EH (cell line): ENCODE results near the gene PGAP1.

Experiments
- DNase-seq: peaks from one replicate; pipeline ENCODE4 v3.0.0-alpha.2; 2015; ENCODE audit warnings: low read depth

Gene PGAP1

DNA sequence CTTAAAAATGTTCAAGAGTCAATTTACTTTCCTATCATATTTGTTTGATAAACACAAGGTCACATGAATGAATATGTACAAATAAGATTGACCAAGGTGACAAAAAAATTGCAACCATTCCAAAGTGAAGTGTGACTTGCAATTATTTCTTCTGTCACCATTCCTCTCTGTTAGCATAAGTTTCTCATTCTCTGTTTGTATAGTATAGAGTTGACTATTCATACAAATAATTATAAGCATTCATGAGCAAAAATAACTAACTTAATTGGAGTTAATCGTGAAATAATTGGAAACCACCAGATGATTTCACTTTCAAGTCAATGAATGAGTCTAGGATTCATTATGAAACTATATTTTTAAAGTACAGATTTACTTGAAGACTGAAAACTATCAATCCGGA is 42.1 kb downstream of the PGAP1 start:
- no peak for DNase-seq

DNA sequence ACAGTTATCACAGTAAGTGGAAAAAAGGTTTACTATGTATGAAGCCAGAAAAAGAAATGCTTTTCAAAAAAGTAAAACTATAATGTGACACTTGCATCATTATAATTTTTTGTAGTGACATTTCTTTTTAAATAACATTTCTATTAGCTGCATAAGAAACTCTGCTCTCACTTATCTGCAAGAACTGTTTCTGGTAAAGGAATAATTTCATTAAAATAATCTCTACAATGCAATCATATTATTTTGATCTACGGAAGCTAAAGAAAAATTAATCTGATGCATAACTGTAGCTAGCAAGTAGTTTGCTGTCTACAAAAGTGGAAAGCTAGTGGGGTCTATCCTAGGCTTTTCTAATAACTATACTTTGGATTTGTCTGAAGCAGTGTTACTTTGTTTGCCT is 50.1 kb downstream of the PGAP1 start:
- no peak for DNase-seq

DNA sequence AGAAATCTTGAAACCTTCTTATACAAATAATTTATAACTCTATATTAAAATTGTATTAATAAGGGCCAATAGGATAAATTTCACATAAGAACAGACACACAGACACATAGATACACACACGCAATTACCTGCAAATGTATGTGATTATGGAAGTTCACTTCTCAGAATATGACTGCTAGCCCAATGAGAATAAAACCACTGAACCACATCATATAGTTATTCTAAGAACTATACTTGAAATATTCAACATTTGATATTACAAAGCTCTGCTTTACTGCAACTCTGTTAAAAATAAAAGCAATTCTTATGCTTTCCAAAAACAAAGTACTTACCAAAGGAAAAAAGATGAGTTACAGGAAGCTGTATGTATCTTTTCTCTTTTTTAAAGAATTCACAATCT is 51.1 kb downstream of the PGAP1 start:
- DNase-seq, result no peak

DNA sequence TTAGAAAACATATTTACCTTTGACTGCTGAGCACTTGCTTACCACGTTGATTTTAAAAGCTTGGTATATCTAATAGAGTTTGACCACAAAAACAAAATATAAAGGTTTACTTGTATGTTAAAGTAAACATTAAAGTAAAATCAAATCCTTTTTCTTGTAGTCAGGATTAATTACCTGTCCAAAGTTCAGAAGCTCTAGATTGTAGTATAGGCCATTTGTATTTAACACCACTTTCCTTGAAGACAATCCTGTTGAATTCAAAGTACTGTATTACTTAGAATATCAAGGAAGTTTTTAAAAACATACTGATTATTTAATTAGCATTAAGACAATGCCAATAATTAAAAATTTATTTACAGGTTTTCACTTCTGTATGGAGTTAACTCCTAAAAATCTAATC is 53.0 kb downstream of the PGAP1 start:
- no peak for DNase-seq

DNA sequence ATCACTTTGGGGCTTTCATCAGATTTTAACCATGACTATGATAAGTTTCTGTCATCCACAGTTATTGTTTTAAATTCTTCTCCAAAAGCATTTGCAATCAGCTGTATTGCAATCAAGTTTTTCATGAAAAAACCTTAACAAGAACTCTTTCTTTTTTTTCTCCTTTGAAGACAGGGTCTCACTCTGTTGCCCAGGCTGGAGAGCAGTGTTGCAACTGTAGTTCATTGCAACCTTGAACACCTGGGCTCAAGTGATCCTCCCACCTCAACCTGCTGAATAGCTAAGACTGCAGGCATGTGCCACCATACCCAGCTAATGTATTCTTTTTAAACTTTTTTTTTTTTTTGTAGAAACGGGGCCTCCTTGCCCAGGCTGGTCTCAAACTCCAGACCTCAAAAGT is 71.9 kb downstream of the PGAP1 start:
- DNase-seq, result no peak

DNA sequence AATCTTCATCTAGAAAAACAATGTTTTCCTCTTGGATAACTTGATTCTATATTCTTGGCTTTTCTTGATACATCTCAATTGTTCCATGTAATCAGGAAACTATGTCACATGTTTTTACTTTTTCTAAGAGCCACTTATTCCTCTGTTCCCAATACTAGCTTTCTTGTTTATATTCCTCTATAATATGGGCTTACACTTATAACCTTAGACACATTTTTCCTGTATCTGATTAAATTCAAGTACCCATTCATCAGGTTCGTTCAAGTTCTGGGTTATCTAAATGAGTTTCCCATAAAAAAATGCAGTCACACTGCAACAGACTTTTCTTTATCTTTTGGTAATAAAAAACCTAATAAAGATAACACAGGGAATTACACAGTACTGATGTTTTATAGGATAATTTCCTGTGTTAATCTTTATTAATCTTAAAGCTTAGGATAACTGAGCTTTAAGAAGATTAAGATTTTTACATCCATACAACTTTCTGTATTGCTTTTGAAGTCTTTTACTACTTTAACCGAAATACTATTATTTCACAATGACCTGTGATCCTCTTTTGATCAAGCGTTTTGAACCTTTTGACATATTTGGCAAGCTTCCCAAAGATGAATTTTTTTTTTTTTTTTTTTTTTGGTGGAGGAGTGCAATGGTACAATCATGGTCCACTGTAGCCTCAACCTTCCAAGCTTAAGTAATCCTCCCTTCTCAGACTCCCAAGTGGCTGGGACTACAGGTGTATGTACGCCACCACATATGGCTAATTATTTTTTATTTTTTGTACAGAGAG is 73.0 kb downstream of the PGAP1 start:
- DNase-seq, result peak; percentile 3

DNA sequence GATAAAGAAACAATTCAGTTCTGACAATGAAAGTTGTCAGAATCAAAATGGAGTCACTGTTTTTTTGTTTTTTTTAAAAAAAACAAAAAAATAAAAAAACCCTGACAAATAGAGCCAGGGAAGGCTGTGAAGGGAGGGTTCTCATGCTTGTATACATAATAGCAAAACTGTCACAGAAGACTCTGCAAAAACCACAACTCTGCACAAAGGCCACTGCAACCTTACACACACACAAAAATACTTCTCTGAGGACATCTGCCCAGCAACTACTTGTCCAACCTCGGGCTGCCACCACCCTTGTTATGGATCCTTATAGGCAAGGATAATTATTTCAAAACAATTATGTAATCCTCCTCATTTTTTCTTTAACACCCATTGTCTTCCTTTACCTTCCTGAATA is 75.4 kb downstream of the PGAP1 start:
- no peak for DNase-seq

DNA sequence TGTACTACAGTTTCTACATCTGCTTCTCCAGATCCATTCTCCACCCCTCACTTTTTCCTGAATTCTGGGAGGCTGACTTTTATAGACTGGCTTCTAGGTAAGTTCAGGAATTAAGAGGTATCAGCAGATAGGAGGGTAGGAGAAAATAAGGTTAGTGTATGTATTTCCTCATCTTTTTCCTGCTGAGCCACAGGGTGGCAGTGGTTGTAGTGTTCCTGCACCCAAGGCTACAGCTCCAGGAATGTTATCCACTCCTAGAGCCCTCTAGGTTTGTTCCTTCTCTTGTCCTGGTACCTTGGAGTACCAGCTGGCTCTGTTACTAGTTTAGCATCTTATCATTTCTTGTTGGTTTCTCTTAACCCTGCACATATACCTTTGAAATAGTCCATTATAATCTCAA is 76.6 kb downstream of the PGAP1 start:
- DNase-seq, result peak; percentile 58

DNA sequence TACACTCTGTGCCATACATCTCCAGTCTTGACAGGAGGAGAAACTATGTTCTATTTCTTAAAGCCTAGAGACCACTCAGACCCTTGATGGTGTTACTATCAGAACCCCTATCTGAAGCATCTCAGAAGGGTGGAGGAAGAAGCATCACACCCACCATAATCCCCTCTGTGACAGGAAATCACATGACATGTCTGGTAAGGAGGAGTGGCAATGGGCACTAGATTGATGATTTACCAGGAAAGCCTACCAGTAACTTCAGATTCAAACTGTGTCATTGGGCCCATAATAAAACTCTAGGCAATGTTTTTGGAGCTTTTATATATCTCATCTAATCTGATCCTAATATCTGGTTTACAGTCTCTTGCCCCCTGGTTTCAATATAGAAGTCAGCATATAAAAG is 80.2 kb downstream of the PGAP1 start:
- DNase-seq, result no peak

DNA sequence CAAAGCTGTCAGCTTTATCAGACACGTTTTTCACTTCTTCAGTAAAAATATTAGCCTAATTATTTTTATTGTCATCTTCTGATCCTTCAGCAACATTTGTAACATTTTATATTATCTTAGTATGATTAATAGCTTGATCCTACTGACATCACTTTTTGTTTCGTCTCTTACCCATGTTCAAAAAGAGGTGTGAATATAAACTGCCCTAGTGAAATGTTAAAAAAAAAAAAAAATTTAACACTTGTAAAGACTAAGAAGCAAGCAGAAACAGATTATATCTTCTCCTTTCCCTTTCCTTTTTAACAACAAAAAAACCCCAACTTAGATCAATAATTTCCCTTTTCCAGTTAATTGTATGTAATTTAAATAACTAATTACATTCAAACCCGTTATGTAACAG is 81.1 kb downstream of the PGAP1 start:
- no peak for DNase-seq

DNA sequence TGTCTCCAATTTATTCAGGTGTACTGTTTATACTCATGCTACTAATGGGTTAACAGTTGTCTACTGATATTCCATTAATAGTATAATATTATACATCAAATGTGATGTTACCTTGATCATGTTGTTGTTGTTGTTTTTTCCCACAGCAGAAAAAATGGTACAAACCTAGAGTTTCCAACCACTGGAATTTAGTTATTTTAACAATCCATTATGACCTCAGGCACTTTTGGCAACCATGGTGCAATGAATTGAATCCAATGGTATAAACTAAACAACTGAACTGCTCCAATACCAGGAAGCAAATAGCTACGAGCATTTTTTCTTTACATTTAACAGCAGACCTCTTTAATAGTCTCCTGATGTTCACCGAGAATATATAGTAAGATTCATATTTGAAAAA is 86.3 kb downstream of the PGAP1 start:
- DNase-seq, result peak; percentile 24

DNA sequence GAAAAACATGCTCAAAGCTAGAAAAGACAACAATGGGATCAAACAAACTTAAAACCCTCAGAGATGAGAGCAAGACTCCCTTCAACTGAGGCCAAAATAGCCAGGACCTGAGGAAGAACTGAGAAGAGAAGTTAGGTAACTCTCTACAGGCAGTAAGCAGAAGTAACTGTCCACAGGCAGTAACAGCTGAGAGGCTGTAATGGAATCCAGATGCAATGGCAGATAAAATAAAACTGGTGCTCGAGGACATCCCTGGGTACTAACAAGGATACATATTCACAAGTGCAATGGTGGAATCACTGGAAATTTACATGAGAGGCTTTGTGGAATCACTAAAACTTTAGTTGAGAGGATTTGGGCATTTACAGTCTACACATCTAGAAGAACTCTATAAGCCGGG is 86.9 kb downstream of the PGAP1 start:
- DNase-seq, result peak; percentile 20

DNA sequence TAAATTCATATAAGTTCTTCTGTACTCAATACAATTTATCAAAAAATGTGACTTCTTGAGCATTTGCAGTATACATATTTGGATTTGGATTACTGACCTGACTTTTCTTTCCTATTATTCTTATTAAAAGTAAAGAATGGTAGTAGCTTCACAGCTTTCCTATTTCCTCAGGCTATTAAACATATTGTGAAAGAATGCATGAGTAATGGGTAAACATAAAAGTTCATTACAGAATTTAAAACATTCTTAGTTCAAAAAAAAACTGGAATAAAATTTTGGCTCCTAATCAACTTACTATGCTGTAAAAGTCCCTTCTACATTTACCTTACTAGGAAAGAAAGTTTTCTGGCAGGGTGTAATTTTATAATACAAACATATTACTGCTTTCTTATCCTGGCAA is 90.1 kb downstream of the PGAP1 start:
- peak; percentile 74 for DNase-seq

DNA sequence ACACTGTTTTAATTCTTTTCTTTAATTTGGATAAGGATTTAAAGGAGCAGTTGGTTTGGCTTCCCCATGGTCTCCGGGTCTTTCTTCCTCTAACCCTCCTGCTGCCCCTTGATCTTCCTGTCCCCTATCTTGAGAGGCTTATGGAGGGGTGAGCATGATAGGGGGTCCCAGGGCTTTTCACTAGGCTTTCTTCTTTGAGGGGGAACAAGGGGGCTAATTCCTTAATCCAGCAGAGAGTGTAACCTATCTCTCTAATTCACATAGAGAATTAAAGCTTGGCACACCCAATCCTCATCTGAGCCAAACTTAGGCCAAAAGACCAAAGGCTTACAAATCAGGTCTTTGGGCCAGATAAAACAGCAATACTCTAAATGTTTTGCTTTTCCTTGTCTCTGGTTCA is 95.8 kb downstream of the PGAP1 start:
- DNase-seq, result no peak

DNA sequence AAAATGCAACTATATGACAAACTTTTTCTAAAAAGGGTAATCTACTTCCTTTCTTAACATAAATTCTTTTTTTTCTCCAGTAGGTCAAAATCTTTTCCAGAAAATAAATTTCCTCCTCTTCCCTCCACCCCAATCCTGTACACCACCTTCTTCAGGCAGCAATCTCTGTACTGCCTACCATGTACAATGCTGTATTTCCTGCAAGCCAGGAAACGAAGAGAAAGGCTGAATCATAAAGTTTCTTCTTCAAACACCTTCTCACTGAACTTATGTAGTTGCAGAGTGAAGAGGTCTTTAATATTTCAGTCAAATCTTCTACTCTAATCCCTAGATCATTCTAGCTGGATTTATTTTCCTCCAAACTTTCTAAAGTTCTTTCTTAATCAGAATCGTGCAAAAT is 99.2 kb downstream of the PGAP1 start:
- DNase-seq, result no peak

DNA sequence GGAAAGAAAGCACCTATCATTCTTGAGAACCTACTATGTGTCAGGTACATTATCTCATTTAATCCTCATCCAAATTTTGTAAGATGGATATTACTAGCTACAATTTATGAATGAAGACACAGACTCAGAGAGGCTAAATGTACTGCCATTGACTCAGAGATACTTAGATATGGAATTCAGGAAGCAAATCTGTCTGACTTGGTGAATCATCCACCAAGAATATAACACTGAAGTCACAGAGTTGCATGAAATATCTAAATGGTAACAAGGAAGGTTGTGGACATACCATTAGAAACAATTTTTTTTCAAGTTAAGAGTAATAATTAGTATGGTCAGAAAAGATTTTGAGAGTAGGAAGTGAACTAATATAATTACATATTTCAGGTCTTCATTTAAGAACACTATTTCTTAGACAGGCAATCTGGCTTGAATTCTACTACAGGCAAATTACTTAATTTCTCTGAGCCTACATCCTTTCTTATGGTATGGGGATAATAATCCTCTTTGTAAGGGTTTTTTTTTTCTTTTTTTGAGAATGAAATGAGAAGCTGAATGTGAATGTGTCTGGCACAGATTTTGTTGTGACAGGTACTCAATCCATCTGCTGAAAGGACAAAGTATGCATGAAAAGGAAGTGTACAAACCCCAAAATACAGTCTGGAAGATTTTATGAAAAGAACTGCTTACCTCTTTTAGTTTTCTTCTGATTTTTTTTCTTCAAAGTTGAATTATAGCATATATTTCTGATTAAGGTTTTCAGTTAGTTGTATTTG is 102.6 kb downstream of the PGAP1 start:
- peak; percentile 89 for DNase-seq

DNA sequence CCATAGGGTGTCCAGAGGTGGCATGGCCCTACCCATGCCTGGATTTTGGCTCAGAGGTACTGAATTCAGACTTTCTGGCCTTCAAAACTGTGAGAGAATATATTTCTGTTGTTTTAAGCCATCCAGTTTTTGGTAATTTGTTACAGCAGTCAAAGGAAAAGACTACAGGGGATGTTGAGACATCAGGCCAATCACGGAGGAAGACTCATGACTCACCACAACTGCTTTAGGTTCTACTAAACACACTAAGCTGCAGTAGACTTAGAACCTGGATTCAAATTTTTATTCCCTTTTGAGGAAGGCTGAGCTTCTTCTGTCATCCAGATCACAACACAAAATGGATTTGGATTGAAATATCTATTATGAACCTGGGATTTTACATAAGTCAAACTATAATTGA is 105.3 kb downstream of the PGAP1 start:
- DNase-seq, result peak; percentile 56

DNA sequence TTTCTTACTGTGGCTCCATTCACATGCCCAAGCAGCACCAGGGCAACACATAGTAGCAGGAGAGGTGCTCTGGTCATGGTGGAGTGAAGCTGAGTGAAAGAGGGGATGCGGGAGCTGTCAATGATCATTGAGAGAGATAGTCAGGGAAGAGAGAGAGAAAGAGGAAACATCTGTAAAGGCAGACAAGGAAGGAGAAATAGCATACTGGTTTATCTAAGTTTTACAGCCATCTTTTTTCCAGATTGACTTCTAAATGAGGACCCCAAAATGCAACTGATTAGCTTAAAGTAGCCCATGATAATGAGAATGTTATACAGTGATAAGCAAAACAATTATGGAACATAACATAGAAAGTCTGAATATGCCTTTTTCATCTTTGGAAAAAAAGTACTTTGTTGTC is 117.2 kb downstream of the PGAP1 start, which contains the start of gene C2orf66:
Gene C2orf66 (minus strand): TSS at position 96 of the 400 bp plus-strand sequence. CDS start 19 bp downstream, at position 77.
- no peak for DNase-seq

DNA sequence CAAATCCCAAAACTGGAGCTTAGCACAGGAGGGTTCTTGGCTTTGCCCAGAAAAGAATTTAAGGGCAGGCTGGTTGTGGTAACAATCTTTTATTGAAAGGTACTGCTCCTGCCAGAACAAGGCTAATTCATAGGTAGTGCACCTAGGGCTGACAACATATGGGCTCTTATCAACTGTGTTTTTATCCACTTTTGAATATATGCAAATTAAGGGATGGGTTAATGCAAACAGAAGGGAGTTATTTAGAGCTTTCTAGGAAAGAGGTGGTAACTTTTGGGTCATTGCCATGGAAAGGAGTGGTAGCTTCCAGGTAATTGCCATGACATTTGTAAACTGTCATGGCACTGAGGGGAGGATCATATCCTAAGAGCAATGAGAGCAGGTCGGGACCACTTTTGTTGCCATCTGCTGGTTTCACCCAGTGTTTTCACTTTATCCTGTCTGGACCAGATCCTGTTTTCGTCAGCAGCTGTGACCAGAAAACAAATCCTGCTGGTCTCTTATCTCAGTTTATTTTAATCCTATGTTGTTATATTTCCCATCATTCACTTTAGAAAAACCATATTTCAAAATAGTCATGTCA is 118.3 kb downstream of the PGAP1 start:
- no peak for DNase-seq

DNA sequence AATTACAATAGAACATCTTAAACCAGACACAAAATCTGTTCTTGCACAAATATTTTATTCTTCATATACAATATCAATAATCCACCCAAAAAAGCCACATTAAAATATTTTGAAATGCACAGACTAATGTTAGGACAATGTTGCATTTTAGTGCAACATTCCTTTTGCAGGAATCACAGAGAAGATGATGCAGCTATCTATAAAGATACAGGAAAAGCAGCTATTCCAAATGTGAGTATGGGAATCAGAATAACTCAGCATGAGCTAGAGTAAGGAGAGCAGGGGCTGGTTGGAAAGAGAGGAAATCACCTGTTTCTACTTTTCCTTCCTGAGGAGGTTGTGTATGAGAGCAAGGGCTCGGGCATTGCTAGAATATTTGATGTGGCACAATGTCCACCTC is 122.1 kb downstream of the PGAP1 start:
- peak; percentile 57 for DNase-seq

DNA sequence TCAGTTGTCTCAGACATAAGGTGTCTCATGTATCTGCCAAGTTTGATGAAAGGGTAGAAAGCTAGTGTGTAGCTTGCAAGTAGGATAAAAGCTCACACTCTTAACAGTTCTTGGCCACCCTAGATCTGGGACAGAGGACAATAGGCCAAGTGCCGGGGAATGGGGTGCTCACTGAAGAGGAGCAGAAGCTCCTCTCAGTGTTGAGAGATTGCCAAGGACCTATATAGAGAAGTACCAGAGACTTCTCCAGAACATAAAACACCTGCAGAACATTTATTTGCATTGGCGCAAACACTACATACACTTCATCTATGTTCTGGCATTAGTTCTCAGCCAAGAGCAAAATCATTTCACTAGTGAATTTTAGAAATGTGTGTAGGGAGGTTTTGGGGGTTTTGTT is 124.1 kb downstream of the PGAP1 start:
- DNase-seq, result no peak

DNA sequence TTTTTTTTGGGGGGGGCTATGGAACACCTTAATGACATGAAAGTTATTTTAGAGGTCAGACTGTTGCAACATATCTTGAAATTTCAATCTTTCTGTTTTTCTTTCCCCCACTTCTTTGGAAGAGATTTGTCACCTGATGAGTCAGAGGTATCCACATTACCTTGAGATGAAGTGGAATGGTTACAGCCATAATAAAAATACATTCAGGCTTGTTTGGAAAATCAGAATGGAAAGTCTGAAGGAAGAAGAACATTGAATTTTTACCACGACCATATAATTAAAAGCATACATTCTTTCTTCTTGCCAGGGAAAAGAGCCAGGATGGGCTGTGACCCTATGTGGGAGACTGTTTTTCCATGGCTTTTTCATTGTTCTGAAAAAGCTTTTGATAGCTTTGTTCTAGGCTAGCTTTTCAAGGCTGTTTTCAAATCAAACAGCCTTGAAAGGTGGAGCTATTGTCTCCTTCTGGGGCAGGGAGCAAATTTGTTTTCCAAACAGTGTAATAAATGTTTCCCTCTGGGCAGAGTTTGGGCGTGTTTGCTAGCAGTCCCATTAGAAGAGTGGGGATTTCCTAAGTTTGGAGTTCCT is 124.7 kb downstream of the PGAP1 start:
- peak; percentile 41 for DNase-seq

DNA sequence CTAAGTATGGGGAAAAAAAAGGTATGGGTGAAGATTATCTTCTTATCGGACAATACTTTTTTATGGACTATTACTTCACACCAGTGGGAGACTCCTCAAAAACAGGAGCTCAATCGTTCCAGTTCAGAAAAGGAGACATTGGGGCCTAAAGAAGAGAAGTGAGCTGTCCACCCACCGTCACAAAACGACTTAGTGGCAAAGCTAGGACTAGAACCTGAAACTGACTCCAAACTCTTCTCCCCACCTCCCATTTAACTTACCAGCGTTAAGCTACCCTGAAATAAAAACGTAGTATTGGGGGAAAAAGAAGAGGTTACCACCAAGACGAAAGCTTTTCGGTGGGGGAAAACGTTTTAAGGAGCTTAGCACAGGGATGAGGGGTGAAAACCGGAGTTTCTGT is 127.5 kb downstream of the PGAP1 start:
- DNase-seq, result peak; percentile 27
